ENCODE data around the gene ZFP64.

Gene ZFP64

GRCh38 chr20:52191916-52192718 lies 538 bp upstream of the ZFP64 start:
- no peak for DNase-seq (ENCODE audit: low read depth)
- H3K4me3 ChIP-seq (ENCODE audit: low read length) = peak overlapping the region; percentile 87
- TF ChIP-seq CTCF (conservative IDR thresholded peaks at IDR 0.05; ENCODE audit: low read depth, low read length) = peak; percentile 46

DNA sequence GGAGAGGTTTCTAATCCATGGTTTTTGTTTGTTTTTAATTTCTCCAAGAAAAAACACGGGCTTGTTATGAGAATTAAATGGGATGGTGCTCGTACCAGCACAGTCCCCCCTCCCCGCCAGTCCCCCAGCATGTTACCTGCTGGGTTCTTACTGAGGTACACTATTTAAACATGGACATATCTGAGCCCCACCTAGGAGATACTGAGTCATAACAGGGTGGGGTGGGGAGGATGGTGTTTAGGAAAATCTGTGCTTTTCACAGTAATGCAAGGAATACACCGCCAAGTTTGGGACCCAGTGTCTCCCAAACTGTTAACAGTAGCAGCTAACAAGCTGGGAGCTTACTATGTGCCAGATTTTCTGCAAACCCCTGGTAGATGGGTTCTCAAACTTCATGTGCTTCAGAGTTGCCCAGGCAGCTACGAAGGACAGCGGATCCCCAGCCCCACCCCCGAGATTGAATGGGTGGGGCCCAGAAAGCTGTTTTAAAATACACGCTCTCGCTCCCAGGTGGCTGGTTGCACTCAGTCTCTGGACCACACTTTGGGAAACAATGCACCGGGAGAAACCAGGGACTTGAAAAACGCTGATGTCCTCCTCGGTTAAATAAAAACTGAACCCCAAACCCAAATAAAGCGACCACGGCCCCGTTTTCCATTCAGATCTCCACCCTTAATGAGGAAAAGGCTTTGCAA lies 995 bp downstream of the ZFP64 start:
- H3K4me3 ChIP-seq (ENCODE audit: low read length) = peak overlapping the region; percentile 87
- no peak for TF ChIP-seq CTCF (conservative IDR thresholded peaks at IDR 0.05; ENCODE audit: low read depth, low read length)

GRCh38 chr20:52181766-52182165 lies 9.8 kb downstream of the ZFP64 start:
- DNase-seq (ENCODE audit: low read depth) = no peak
- no peak overlapping the region for H3K4me3 ChIP-seq (ENCODE audit: low read length)
- no peak for TF ChIP-seq CTCF (conservative IDR thresholded peaks at IDR 0.05; ENCODE audit: low read depth, low read length)

More for the DNA sequence above, 995 bp downstream of the ZFP64 start:
- DNase-seq (ENCODE audit: low read depth) = no peak

- H3K4me3 ChIP-seq (ENCODE audit: low read length) = no peak overlapping the region
- DNase-seq (ENCODE audit: low read depth) = no peak
- TF ChIP-seq CTCF (conservative IDR thresholded peaks at IDR 0.05; ENCODE audit: low read depth, low read length) = no peak
These were observed 11.3 kb downstream of the ZFP64 start for GRCh38 chr20:52180180-52180840.

DNA sequence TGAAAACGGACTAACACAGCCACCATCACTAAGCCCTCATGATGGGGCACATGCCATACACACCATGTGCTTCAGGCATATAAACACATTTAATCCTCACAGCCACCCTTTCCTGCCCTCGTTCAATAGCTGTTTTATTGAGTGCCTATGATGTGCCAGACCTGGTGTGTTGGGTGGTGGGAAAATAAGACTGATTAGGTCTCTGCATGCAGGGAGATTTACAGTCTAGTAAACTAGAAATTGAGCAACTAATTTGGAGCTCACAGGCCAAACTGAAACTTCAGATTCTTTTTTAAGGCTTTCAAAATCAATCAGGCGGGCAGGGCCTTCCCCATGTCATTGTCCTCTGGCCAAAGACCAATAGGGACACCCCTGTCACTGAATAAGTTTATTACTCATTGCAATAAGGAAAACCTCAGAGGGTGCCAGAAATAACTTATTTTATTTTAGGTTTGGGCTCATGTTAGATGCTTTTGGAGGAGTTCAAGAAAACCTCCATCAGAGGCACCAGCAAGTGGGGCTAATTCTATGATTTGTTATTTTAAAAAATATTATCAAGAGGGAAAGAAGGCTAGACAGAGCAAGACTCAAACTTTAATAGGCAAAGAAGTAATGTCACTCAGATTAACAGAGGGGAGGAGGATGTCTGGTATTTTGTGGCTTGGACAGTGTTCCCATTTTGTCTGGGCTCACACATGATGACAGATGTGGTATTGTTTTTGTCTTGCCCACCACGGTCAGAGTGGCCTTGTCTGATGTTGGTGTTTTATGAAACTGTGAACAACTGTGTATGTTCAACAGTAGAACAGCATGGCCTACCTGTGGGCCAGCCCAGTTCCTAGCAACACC lies 12.0 kb downstream of the ZFP64 start:
- DNase-seq (ENCODE audit: low read depth) = no peak
- no peak for TF ChIP-seq CTCF (conservative IDR thresholded peaks at IDR 0.05; ENCODE audit: low read depth, low read length)
- no peak overlapping the region for H3K4me3 ChIP-seq (ENCODE audit: low read length)

DNA sequence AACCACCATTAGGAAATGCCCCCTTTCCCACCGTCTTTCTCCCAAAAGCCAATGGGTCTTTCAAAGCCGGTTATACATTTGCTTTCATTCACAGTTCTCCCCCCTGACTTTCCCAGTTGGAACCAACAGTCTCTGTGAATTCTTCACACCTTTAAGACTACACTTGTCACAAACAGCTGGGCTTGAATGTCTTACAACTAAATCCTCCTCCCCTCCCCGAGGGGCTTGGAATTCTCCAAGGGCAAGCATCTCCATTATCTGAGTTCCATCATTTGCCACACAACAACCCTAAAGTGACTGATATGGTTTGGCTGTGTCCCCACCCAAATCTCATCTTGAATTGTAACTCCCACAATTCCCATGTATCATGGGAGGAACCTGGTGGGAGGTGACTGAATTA lies 12.9 kb downstream of the ZFP64 start:
- DNase-seq (ENCODE audit: low read depth) = no peak
- H3K4me3 ChIP-seq (ENCODE audit: low read length) = no peak overlapping the region
- TF ChIP-seq CTCF (conservative IDR thresholded peaks at IDR 0.05; ENCODE audit: low read depth, low read length) = no peak

Measured in retinal pigment epithelial cell (primary cell).